GM21423 (cell line): ENCODE measurements around the gene MVD.

Experiments used
- ATAC-seq: cut with Tn5 transposase; IDR thresholded peaks from one replicate; pipeline ENCODE4 v1.9.1; 2021; ENCODE audit warnings: mild to moderate bottlenecking, moderate library complexity; ENCODE audit not compliant: unreplicated experiment

MVD gene

GRCh38 chr16:88697831-88698615 is 35.1 kb upstream of the MVD start:
- no peak for ATAC-seq

- ATAC-seq: no peak
Observed at GRCh38 chr16:88697116-88697830, 34.4 kb upstream of the MVD start.

GRCh38 chr16:88696441-88696840 is 33.5 kb upstream of the MVD start:
- no peak for ATAC-seq

GRCh38 chr16:88695753-88696152 is 32.9 kb upstream of the MVD start:
- ATAC-seq: no peak

- ATAC-seq: no peak
Observed at GRCh38 chr16:88695218-88695617, 32.3 kb upstream of the MVD start.

- ATAC-seq: no peak
Observed at GRCh38 chr16:88694221-88695087, 31.6 kb upstream of the MVD start.

GRCh38 chr16:88693420-88694177 is 30.7 kb upstream of the MVD start:
- no peak for ATAC-seq

GRCh38 chr16:88692861-88693260 is 30.0 kb upstream of the MVD start:
- ATAC-seq: no peak

- no peak for ATAC-seq
Observed at GRCh38 chr16:88691924-88692560, 29.2 kb upstream of the MVD start.

GRCh38 chr16:88691129-88691813 is 28.4 kb upstream of the MVD start:
- no peak for ATAC-seq

- no peak for ATAC-seq
Observed at GRCh38 chr16:88690341-88691128, 27.6 kb upstream of the MVD start.

GRCh38 chr16:88688013-88688778 is 25.3 kb upstream of the MVD start:
- ATAC-seq: no peak

- ATAC-seq: no peak
Observed at GRCh38 chr16:88687676-88688012, 24.8 kb upstream of the MVD start.

- no peak for ATAC-seq
Observed at GRCh38 chr16:88687254-88687576, 24.3 kb upstream of the MVD start.

GRCh38 chr16:88686439-88687253 is 23.8 kb upstream of the MVD start, which contains the start of gene SNAI3:
Gene SNAI3, minus strand, starts transcription at chr16:88686507. Its CDS starts 101 bp downstream, at chr16:88686406.
- peak; percentile 61 for ATAC-seq

- ATAC-seq: peak; percentile 8
Observed at GRCh38 chr16:88686062-88686438, 23.2 kb upstream of the MVD start.
